GM10847 (cell line): ENCODE data around the gene MPC1.

Experiments used
- POLR2A ChIP-seq: IDR thresholded peaks from 2 replicates; pipeline ENCODE4 v1.6.1; 2011; ENCODE audit not compliant: insufficient read length; ENCODE audit errors: extremely low read depth

The MPC1 gene

DNA sequence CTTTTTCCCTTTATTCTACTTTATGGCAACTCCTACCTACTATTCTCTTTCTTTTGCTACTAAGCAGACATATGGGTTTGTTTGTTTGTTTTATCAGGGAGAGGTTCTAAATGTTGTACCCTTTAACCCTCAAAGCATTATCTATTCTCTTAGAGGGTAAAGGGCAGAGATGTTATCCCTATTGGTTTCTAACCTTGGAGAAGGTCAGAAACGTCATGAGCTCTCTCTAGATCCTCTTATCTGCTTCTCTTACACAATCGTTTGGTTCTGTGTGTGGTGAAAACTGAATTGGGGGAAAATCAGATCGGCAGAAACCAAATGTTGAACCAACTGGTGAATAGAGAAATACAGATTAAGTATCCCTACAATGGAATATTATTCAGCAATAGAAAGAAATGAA lies 6.4 kb upstream of the MPC1 start:
- TF ChIP-seq POLR2A: no peak

DNA sequence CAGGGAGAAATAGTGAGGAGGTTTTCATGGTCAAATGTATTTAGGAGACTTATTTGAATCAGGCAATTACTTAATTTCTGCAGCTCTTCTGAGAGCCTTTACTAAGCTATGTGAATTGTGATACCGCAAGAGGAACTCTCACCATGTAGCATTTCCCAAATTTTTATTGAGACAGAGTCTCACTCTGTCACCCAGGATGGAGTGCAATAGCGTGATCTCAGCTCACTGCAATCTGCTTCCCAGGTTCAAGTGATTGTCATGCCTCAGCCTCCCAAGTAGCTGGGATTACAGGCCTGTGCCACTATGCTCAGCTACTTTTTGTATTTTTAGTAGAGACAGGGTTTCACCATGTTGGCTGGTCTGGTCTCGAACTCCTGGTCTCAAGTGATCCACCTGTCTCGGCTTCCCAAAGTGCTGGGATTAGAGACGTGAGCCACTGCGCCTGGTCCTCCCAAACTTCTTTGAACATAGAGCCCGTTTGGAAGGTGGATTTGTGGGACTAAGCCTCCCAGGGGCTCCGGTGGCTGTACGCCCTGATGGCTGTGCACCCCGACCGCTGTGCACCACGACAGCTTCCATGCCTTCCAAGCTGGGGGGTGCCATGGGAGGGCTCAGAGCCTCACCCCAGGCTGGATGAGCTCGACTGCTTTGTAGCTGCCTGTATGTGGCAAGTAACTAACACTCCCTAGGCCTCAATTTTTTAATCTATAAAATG lies 5.7 kb upstream of the MPC1 start:
- TF ChIP-seq POLR2A: no peak

DNA sequence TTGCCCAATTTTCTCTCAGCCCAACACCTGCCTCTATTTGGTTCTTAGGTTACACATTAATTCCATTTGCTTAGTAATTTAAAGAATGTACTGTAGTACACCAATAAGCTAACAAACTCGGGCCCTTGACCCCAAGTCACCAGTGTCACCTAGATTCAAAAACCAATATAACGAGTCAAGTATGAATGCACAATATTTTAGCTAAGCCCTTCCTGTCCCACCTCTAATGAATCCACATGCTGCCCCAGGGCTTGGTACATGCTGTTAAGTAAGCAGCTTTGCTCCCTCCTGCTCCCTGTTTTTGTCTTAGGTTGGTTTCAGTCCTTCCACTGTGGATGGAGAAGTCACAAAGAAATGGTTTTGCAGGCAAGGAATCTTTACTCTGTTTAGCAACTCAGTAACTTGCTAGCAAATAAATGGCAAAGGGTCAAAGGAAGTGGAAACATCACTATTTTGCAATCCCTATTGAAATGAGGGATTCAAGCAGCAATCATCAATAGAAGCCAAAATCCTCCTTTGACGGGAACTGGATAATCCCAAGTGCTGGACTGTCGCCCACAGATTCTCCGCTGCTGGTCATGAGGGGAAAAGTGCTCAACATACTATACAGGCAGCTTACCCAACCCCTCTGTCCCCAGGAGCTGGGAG lies 5.0 kb upstream of the MPC1 start:
- no peak for TF ChIP-seq POLR2A

DNA sequence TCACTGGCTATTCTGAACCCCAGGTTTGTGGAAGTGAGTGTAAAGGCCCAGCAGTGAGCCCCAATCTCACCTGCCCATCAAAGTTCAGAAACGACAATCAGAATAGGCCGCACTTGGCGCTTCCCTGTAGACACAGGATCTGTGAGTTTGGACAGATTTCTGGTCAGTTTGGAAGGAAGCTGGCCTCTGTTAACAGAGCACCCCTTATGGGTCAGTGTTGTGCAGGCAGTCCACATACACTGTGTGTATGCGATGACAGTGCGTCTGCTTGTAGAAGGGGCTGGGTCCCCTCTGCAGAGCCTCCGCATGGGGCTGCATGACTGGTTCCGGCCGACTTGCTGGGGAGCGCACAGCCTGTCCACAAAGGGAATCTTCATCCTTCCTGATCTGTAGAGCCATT lies 3.4 kb upstream of the MPC1 start:
- TF ChIP-seq POLR2A: no peak

- no peak for TF ChIP-seq POLR2A
Measured at GRCh38 chr6:166382500-166382932, 224 bp downstream of the MPC1 start.

GRCh38 chr6:166381733-166382499 lies 824 bp downstream of the MPC1 start:
- peak; percentile 32 for TF ChIP-seq POLR2A

DNA sequence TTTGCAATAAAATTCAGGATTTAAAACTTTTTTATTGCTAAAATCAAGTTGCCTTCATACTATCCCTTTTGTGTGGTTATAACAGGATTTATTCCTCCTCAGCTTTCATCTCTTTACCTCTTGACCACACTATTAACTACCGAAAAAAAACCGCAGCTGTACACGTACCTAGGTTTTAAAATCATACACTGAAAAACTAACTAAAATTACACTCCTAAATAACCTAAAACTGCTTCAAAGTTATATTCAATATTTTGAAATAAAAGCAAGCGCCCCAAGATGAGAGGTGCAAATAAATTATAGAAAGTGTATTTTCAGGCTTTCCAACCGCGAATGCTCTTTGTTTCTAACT lies 1.4 kb downstream of the MPC1 start:
- TF ChIP-seq POLR2A: no peak

- TF ChIP-seq POLR2A: no peak
Measured at GRCh38 chr6:166379800-166380199, 2.9 kb downstream of the MPC1 start.

DNA sequence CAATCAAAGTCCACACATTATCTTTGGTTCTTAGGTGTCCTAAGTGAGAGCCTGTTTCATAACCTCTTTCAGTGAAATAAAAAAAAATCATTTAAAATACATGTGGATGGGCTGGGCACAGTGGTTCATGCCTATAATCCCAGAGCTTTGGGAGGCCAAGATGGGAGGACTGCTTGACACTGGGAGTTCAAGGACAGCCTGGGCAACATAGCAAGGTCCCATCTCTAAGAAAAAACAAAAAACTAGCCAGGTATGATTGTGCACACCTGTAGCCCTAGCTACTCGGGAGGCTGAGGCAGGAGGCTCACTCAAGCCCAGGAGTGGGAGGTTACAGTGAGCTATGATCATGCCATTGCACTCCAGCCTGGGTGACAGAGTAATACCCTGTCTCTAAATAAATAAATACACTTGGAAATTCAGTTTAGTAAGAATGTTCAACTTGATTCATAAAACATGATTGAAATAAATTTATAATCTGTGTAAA lies 3.6 kb downstream of the MPC1 start:
- TF ChIP-seq POLR2A: no peak

DNA sequence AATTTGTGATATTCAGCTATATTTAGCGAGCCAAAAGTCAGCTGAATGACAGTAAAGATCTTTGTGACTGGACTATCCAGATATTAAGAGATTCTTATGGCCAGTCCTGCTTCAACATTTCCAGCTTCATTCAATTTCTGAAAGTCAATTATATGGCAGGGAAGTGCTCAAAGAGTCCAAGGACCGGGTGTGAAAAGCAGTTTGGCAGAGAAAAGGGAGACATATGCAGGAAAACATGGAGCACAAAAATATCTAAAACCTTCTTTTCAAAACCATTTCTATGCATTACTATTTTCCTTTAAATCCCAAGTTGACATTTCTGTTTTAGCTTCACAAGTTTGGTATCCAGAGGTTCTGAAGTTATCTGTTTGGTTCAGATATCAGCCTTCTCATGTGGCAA lies 5.0 kb downstream of the MPC1 start:
- no peak for TF ChIP-seq POLR2A

DNA sequence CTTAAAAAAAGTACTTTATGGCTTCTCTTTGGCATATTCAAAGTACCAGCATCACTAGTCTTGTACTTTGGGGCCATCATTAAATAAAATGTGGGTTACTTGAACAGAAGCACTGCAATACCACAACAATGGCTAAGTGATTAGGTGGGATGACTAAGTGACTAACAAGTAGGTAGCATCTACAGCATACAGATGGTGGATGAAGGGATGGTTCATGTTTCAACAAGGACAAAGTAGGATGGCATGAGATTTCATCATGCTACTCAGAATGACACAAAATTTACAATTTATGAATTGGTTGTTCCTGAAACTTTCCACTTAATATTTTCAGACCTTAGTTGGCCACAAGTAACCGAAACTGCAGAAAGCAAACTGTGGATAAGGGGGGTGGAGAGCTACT lies 7.7 kb downstream of the MPC1 start:
- TF ChIP-seq POLR2A: no peak

DNA sequence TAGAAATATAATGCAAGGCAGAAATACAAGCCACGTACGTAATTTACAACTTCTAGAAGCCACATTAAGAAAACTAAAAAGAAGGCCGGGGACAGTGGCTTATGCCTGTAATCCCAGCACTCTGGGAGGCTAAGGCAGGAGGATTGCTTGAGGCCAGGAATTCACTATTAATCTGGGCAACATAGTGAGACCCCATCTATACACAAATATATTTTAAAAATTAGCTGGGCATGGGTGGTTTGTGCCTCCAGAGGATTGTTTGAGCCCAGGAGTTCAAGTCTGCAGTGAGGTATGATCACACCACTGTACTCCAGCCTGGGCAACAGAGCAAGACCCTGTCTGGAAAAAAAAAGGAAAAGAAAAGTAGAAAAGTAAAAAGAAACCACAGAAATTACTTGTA lies 12.3 kb downstream of the MPC1 start:
- no peak for TF ChIP-seq POLR2A

DNA sequence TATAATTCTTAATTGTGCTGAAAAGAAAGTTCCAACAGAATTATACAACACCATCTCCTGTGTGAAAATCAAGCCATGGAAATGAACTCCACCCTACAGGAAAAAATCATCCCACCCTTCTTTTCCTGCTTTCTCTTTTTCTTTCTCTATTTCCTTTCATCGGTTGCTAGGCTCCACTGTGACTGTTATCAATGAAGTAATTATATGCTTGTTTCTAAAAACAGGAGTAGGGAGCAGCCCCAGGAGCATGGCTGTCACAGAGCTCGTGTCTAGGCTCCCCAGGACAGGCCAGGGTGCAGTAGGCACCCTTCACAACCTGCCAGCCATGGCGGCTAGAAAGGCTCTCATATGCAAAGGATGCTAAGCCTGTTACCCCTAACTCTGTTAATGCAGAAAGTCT lies 13.0 kb downstream of the MPC1 start:
- TF ChIP-seq POLR2A: no peak

GRCh38 chr6:166366921-166367320 lies 15.8 kb downstream of the MPC1 start:
- no peak for TF ChIP-seq POLR2A

GRCh38 chr6:166365806-166366205 lies 16.9 kb downstream of the MPC1 start:
- TF ChIP-seq POLR2A: no peak

DNA sequence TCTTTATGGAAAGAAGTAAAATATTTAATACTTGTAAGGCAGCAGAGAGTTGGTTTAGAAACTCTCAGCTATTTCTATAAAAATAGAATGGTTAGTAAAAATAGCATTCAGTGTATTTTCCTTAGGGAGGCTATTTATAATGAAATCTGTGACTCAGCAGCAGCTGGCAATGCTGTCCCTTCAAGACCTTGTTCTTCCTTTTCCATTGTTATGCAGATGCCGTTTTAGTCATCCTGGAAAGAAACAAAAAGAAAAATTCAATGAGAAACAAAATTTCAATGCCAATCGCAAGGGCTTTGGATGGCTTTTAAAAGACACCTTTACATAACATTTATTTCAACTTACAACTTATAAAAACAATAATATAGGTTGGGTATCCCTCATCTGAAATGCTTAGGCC lies 17.5 kb downstream of the MPC1 start:
- no peak for TF ChIP-seq POLR2A
